ENCODE results near the gene PNPO.

DNA sequence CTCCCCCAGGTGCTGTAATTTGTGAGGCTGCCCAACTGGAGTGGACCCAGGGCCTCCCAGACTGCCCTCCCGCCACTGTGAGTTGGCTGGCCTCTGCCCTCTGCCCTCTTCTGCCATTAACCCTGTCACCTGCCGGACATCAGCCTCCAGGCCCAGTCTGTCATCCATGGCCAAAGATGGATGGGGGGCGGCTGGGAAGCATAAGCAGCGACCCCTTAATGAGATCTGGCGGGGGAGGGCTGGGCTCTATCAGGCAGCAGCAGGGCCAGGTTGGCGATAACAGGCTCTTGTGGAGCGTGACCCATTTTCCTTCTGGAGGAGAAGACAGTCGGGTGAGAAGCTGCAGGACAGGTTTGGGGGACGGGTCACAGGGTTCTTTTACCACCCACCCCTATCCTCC, 54.8 kb downstream of the PNPO start:
- no peak for TF ChIP-seq EZH2 (IDR thresholded peaks at IDR 0.05; ENCODE audit: borderline replicate concordance, low read depth, low read length, severe bottlenecking)
- TF ChIP-seq, protein P1, sequence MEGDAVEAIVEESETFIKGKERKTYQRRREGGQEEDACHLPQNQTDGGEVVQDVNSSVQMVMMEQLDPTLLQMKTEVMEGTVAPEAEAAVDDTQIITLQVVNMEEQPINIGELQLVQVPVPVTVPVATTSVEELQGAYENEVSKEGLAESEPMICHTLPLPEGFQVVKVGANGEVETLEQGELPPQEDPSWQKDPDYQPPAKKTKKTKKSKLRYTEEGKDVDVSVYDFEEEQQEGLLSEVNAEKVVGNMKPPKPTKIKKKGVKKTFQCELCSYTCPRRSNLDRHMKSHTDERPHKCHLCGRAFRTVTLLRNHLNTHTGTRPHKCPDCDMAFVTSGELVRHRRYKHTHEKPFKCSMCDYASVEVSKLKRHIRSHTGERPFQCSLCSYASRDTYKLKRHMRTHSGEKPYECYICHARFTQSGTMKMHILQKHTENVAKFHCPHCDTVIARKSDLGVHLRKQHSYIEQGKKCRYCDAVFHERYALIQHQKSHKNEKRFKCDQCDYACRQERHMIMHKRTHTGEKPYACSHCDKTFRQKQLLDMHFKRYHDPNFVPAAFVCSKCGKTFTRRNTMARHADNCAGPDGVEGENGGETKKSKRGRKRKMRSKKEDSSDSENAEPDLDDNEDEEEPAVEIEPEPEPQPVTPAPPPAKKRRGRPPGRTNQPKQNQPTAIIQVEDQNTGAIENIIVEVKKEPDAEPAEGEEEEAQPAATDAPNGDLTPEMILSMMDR (IDR thresholded peaks at IDR 0.05; ENCODE audit: borderline replicate concordance, extremely low read depth, low read length, poor library complexity, severe bottlenecking), result no peak
